Naive thymus-derived CD4-positive, alpha-beta T cell (primary cell): ENCODE data around the gene PSMA7. TPM values are rescaled to one million over a fixed set of nuclear protein-coding genes. Genes with fewer than 3 reads are reported as not detected.

Experiments used
- ATAC-seq: fragments of 150-1000 bp; cut with Tn5 transposase; 2 replicates; pipeline ENCODE4 v1.10.0; 2021; ENCODE audit warnings: mild to moderate bottlenecking, moderate library complexity
- CTCF ChIA-PET: fragments of 350-600 bp; sonication (Branson Sonifier 250); formaldehyde crosslinking; loops from one replicate; lab custom pipeline; 2021; ENCODE audit warnings: antibody characterized with exemption; lab: Charles Lee
- POLR2A ChIA-PET: fragments of 350-600 bp; sonication (Branson Sonifier 250); formaldehyde crosslinking; loops from one replicate; lab custom pipeline; 2021; ENCODE audit warnings: antibody characterized with exemption, inconsistent platforms; lab: Charles Lee
- DNase-seq, 9 donors: peaks; one replicate each; pipeline versions ENCODE4 v3.0.0 to v3.0.0-alpha.2; 2020 to 2022; ENCODE audit warnings: mixed read lengths in 1 of 9
- H3K27ac ChIP-seq: one replicate; pipeline ENCODE4 v1.7.0; 2013; ENCODE audit warnings: mild to moderate bottlenecking, low read depth, low read length, moderate library complexity
- H3K27me3 ChIP-seq, 2 donors: one replicate each; pipeline ENCODE4 v1.7.0; 2013; ENCODE audit warnings: low read length in 2 of 2, mild to moderate bottlenecking in 2 of 2, moderate library complexity in 2 of 2; ENCODE audit not compliant: control insufficient read depth in 2 of 2, insufficient read depth in 2 of 2
- H3K36me3 ChIP-seq, 3 experiments: 1 replicate in 2 of 3; 2 replicates in 1 of 3; pipeline ENCODE4 v1.7.0; 2013; ENCODE audit warnings: low read length in 3 of 3, mild to moderate bottlenecking in 3 of 3, moderate library complexity in 1 of 3; ENCODE audit not compliant: insufficient read depth in 3 of 3, control insufficient read depth in 2 of 3
- H3K4me1 ChIP-seq, 2 donors: one replicate each; pipeline ENCODE4 v1.7.0; 2013; ENCODE audit warnings: low read length in 2 of 2, mild to moderate bottlenecking in 2 of 2, moderate library complexity in 1 of 2; ENCODE audit not compliant: control insufficient read depth in 2 of 2, insufficient read depth in 2 of 2
- H3K4me3 ChIP-seq: 2 replicates; pipeline ENCODE4 v1.7.0; 2013; ENCODE audit warnings: mild to moderate bottlenecking, low read length
- H3K9me3 ChIP-seq, 3 experiments: 1 replicate in 2 of 3; 2 replicates in 1 of 3; pipeline ENCODE4 v1.7.0; 2013; ENCODE audit warnings: low read length in 3 of 3; ENCODE audit not compliant: control insufficient read depth in 2 of 3
- H3K27ac Mint-ChIP-seq, 9 donors: one replicate each; pipeline ENCODE4 v1.8.0; 2020 to 2022; ENCODE audit warnings: mixed read lengths in 9 of 9, mild to moderate bottlenecking in 8 of 9, moderate library complexity in 5 of 9, inconsistent platforms in 2 of 9
- H3K27me3 Mint-ChIP-seq, 5 donors: one replicate each; pipeline ENCODE4 v1.8.0; 2021 to 2022; ENCODE audit warnings: mixed read lengths in 5 of 5, mild to moderate bottlenecking in 1 of 5
- H3K36me3 Mint-ChIP-seq, 5 donors: one replicate each; pipeline ENCODE4 v1.8.0; 2020 to 2022; ENCODE audit warnings: mixed read lengths in 5 of 5, mild to moderate bottlenecking in 3 of 5, inconsistent platforms in 1 of 5
- H3K4me1 Mint-ChIP-seq, 7 donors: one replicate each; pipeline ENCODE4 v1.8.0; 2020 to 2022; ENCODE audit warnings: mixed read lengths in 7 of 7, mild to moderate bottlenecking in 3 of 7, inconsistent platforms in 1 of 7
- H3K4me3 Mint-ChIP-seq, 10 donors: one replicate each; pipeline ENCODE4 v1.8.0; 2020 to 2022; ENCODE audit warnings: mild to moderate bottlenecking in 10 of 10, mixed read lengths in 10 of 10, moderate library complexity in 6 of 10, inconsistent platforms in 2 of 10
- H3K9me3 Mint-ChIP-seq, 11 donors: one replicate each; pipeline ENCODE4 v1.8.0; 2020 to 2022; ENCODE audit warnings: mixed read lengths in 11 of 11, mild to moderate bottlenecking in 4 of 11, inconsistent platforms in 1 of 11, moderate library complexity in 1 of 11
- intact Hi-C, 2 donors: fragments of 100-400 bp; cut with micrococcal nuclease; formaldehyde crosslinking; loops; one replicate each; pipeline ENCODE4 v1.15.1; 2023
- polyA plus RNA-seq, 2 donors: library from polyadenylated mRNA; unstranded; fragments of 300-500 nt; fragmentation: Illumina TruSeq; gene quantifications; one replicate each; pipeline ENCODE4 v1.2.3, GENCODE V29; 2021
- total RNA-seq, 6 experiments: library from RNA in 5 of 6; stranded (reverse) in 5 of 6; gene quantifications; 1 replicate in 5 of 6; 2 replicates in 1 of 6; pipeline ENCODE4 v1.2.3 and lab custom pipeline; 2021 to 2026

PSMA7 gene
- total and polyA plus RNA-seq, 7 experiments from 2014 or later, result 125 to 406 (median 186) TPM

- H3K4me3 ChIP-seq, result no peak overlapping the region
- no peaks in the 10 kb centered on the region for H3K4me1 ChIP-seq
- H3K27ac ChIP-seq, result peak overlapping the region; percentile 40
- H3K27me3 ChIP-seq, result no peaks in the 10 kb centered on the region
- ChIA-PET POLR2A (interaction anchor here (0.9 to 4.9 kb wide), 4 partner anchors 7 to 71 kb away, joined by 3 to 29 read pairs (median 3); no protein-coding TSS in a partner anchor), CTCF (interaction anchor here (1.6 to 4.9 kb wide), 2 partner anchors 10 to 122 kb away, joined by 6 to 27 read pairs; no protein-coding TSS in a partner anchor)
- intact Hi-C loops, result no loop called here
- H3K4me3 Mint-ChIP-seq, result peak overlapping the region in 9 of 10 donors; percentile 20 to 68 (median 59)
- H3K9me3 Mint-ChIP-seq, result peaks cover 0 to 2% (median 0%) of the 10 kb centered on the region in 11 donors
- no peak for DNase-seq
- no peak for ATAC-seq
- peaks cover 15 to 55% (median 38%) of the 10 kb centered on the region in 5 donors for H3K36me3 Mint-ChIP-seq
- peaks cover 35 to 96% (median 41%) of the 10 kb centered on the region in 3 experiments for H3K36me3 ChIP-seq
- no peaks in the 10 kb centered on the region for H3K27me3 Mint-ChIP-seq
- peak overlapping the region; percentile 70 to 93 (median 85) for H3K27ac Mint-ChIP-seq
- peaks cover 24 to 50% (median 33%) of the 10 kb centered on the region in 7 donors for H3K4me1 Mint-ChIP-seq
- H3K9me3 ChIP-seq, result no peaks in the 10 kb centered on the region
Measured at GRCh38 chr20:62132421-62132820, 10.8 kb downstream of the PSMA7 start.

- ChIA-PET CTCF (interaction anchor here (4.9 kb wide), 1 partner anchor 121 kb away, joined by 27 read pairs; no protein-coding TSS in a partner anchor), POLR2A (interaction anchor here (0.9 to 4.9 kb wide), 4 partner anchors 7 to 70 kb away, joined by 3 to 29 read pairs (median 6); no protein-coding TSS in a partner anchor)
- H3K4me3 ChIP-seq, result no peak overlapping the region
- Mint-ChIP-seq H3K36me3 (peaks cover 15 to 55% (median 32%) of the 10 kb centered on the region in 5 donors), H3K27ac (peak overlapping the region; percentile 70 to 93 (median 85)), H3K9me3 (peaks cover 0 to 2% (median 0%) of the 10 kb centered on the region in 11 donors), H3K4me1 (peaks cover 19 to 50% (median 30%) of the 10 kb centered on the region in 7 donors), H3K27me3 (no peaks in the 10 kb centered on the region), H3K4me3 (peak overlapping the region in 7 of 10 donors; percentile 43 to 68 (median 59))
- intact Hi-C loops, result no loop called here
- DNase-seq (no peak), ATAC-seq (no peak)
- no peaks in the 10 kb centered on the region for H3K27me3 ChIP-seq
- H3K27ac ChIP-seq, result no peak overlapping the region
- peaks cover 29 to 98% (median 40%) of the 10 kb centered on the region in 3 experiments for H3K36me3 ChIP-seq
- no peaks in the 10 kb centered on the region for H3K9me3 ChIP-seq
- no peaks in the 10 kb centered on the region for H3K4me1 ChIP-seq
Measured at GRCh38 chr20:62131560-62132320, 11.5 kb downstream of the PSMA7 start.

- DNase-seq, result no peak
- peak overlapping the region in 3 of 10 donors; percentile 13 to 58 (median 18) for H3K4me3 Mint-ChIP-seq
Measured at GRCh38 chr20:62129731-62130531, 13.3 kb downstream of the PSMA7 start.

GRCh38 chr20:62128502-62128901, 14.7 kb downstream of the PSMA7 start:
- Mint-ChIP-seq H3K9me3 (peaks cover 0 to 2% (median 0%) of the 10 kb centered on the region in 11 donors), H3K27ac (peak overlapping the region in 5 of 9 donors; percentile 17 to 81 (median 48)), H3K4me1 (peaks cover 29 to 66% (median 44%) of the 10 kb centered on the region in 7 donors), H3K27me3 (no peaks in the 10 kb centered on the region), H3K36me3 (peaks cover 15 to 64% (median 32%) of the 10 kb centered on the region in 5 donors), H3K4me3 (no peak overlapping the region)
- DNase-seq (no peak), ATAC-seq (no peak)
- peaks cover 6 to 7% of the 10 kb centered on the region in 2 donors for H3K4me1 ChIP-seq
- no peak overlapping the region for H3K4me3 ChIP-seq
- POLR2A ChIA-PET, result interaction anchor here (0.7 to 1.9 kb wide), 2 partner anchors 10 to 13 kb away, joined by 3 to 8 read pairs; no protein-coding TSS in a partner anchor
- CTCF ChIA-PET, result interaction anchor here (1.1 kb wide), 1 partner anchor 117 kb away, joined by 3 read pairs; no protein-coding TSS in a partner anchor
- no peak overlapping the region for H3K27ac ChIP-seq
- intact Hi-C loops, result no loop called here
- no peaks in the 10 kb centered on the region for H3K27me3 ChIP-seq
- peaks cover 28 to 93% (median 34%) of the 10 kb centered on the region in 3 experiments for H3K36me3 ChIP-seq
- no peaks in the 10 kb centered on the region for H3K9me3 ChIP-seq

More at GRCh38 chr20:62129731-62130531, 13.3 kb downstream of the PSMA7 start:
- intact Hi-C loops, result no loop called here
- Histone ChIP-seq H3K9me3 (no peaks in the 10 kb centered on the region), H3K27ac (peak overlapping the region; percentile 9), H3K27me3 (no peaks in the 10 kb centered on the region), H3K4me1 (no peaks in the 10 kb centered on the region), H3K4me3 (no peak overlapping the region), H3K36me3 (peaks cover 36 to 98% (median 39%) of the 10 kb centered on the region in 3 experiments)
- H3K27ac Mint-ChIP-seq, result peak overlapping the region in 6 of 9 donors; percentile 40 to 81 (median 61)
- peaks cover 15 to 58% (median 32%) of the 10 kb centered on the region in 5 donors for H3K36me3 Mint-ChIP-seq
- ChIA-PET POLR2A (interaction anchor here (0.9 to 2.2 kb wide), 4 partner anchors 8 to 120 kb away, joined by 4 to 9 read pairs (median 6); partner anchors contain the start of gene LSM14B), CTCF (interaction anchor here (0.6 to 0.7 kb wide), 2 partner anchors 105 to 107 kb away, joined by 3 read pairs; no protein-coding TSS in a partner anchor)
- peaks cover 22 to 56% (median 36%) of the 10 kb centered on the region in 7 donors for H3K4me1 Mint-ChIP-seq
- H3K9me3 Mint-ChIP-seq, result peaks cover 0 to 2% (median 0%) of the 10 kb centered on the region in 11 donors
- no peaks in the 10 kb centered on the region for H3K27me3 Mint-ChIP-seq
- no peak for ATAC-seq

GRCh38 chr20:62127799-62128198, 15.4 kb downstream of the PSMA7 start:
- H3K27ac Mint-ChIP-seq, result peak overlapping the region in 6 of 9 donors; percentile 17 to 63 (median 50)

More at GRCh38 chr20:62127799-62128198, 15.4 kb downstream of the PSMA7 start:
- intact Hi-C loops, result no loop called here
- Histone ChIP-seq H3K9me3 (no peaks in the 10 kb centered on the region), H3K4me3 (no peak overlapping the region), H3K27me3 (no peaks in the 10 kb centered on the region), H3K4me1 (peaks cover 11 to 12% of the 10 kb centered on the region in 2 donors), H3K36me3 (peaks cover 27 to 86% (median 34%) of the 10 kb centered on the region in 3 experiments), H3K27ac (no peak overlapping the region)
- Mint-ChIP-seq H3K9me3 (peaks cover 0 to 2% (median 0%) of the 10 kb centered on the region in 11 donors), H3K4me1 (peaks cover 30 to 69% (median 47%) of the 10 kb centered on the region in 7 donors), H3K36me3 (peaks cover 15 to 64% (median 32%) of the 10 kb centered on the region in 5 donors), H3K27me3 (no peaks in the 10 kb centered on the region), H3K4me3 (peak overlapping the region in 1 of 10 donors; percentile 12)
- no peak for ATAC-seq
- POLR2A ChIA-PET, result interaction anchor here (0.7 to 5.1 kb wide), 4 partner anchors 7 to 97 kb away, joined by 3 to 29 read pairs (median 6); no protein-coding TSS in a partner anchor
- CTCF ChIA-PET, result interaction anchor here (1.8 kb wide), 1 partner anchor 8 kb away, joined by 6 read pairs; no protein-coding TSS in a partner anchor
- DNase-seq, result no peak
